ENCODE measurements around the gene ZNF580. TPM values are rescaled to one million over a fixed set of nuclear protein-coding genes. Genes with fewer than 3 reads are reported as not detected.

ZNF580 gene
- total and polyA plus RNA-seq, 8 donors, result 12.7 to 40.5 (median 18.7) TPM

GRCh38 chr19:55690769-55691545, 50.2 kb downstream of the ZNF580 start:
- ATAC-seq (no peak), FAIRE-seq (no peak), DNase-seq (peak in 2 of 6 donors; percentile 44 to 63)
- intact Hi-C loops (cut with DNase I), result loop anchor here in 1 of 3 donors (10.0 kb wide), 1 partner anchor 124 kb away; no protein-coding TSS in a partner anchor
- Histone ChIP-seq H3K4me3 (no peak overlapping the region), H3K4me1 (no peaks in the 10 kb centered on the region), H3K27me3 (no peaks in the 10 kb centered on the region), H3K9me3 (no peaks in the 10 kb centered on the region), H3K27ac (no peak overlapping the region), H3K36me3 (peaks cover 6 to 64% (median 51%) of the 10 kb centered on the region in 3 donors)
- 94 to 96% methylated on average over 31 of the region's 31 CpGs for whole genome bisulfite sequencing, 2 donors
- no peak for TF ChIP-seq CTCF (IDR thresholded peaks at IDR 0.05)

- Histone ChIP-seq H3K36me3 (peaks cover 9 to 72% (median 55%) of the 10 kb centered on the region in 3 donors), H3K4me1 (no peaks in the 10 kb centered on the region)
- 94% methylated on average over 27 to 31 of the region's 31 CpGs for WGBS, 2 donors
Observed at GRCh38 chr19:55691561-55692481, 51.0 kb downstream of the ZNF580 start.

GRCh38 chr19:55692681-55693081, 51.9 kb downstream of the ZNF580 start:
- intact Hi-C loops (cut with DNase I), result loop anchor here in 1 of 3 donors (10.0 kb wide), 1 partner anchor 122 kb away; no protein-coding TSS in a partner anchor
- no peak overlapping the region for H3K27ac ChIP-seq
- H3K27me3 ChIP-seq, result no peaks in the 10 kb centered on the region
- H3K36me3 ChIP-seq, result peaks cover 9 to 74% (median 55%) of the 10 kb centered on the region in 3 donors
- no peaks in the 10 kb centered on the region for H3K9me3 ChIP-seq
- peak in 1 of 6 donors; percentile 74 for DNase-seq
- FAIRE-seq, result no peak
- WGBS, 2 donors, result 91 to 92% methylated on average over 18 to 19 of the region's 19 CpGs
- no peak overlapping the region for H3K4me3 ChIP-seq
- ATAC-seq, result no peak
- no peaks in the 10 kb centered on the region for H3K4me1 ChIP-seq
- TF ChIP-seq CTCF (IDR thresholded peaks at IDR 0.05), result no peak

More at GRCh38 chr19:55691561-55692481, 51.0 kb downstream of the ZNF580 start:
- Histone ChIP-seq H3K27ac (no peak overlapping the region), H3K27me3 (no peaks in the 10 kb centered on the region), H3K9me3 (no peaks in the 10 kb centered on the region), H3K4me3 (no peak overlapping the region)
- no peak for TF ChIP-seq CTCF (IDR thresholded peaks at IDR 0.05)
- intact Hi-C loops (cut with DNase I), result loop anchor here in 1 of 3 donors (10.0 kb wide), 1 partner anchor 123 kb away; no protein-coding TSS in a partner anchor
- ATAC-seq, result no peak
- DNase-seq, result peak in 2 of 6 donors; percentile 46 to 72
- FAIRE-seq, result no peak

Other genes starting within 250 kb of the ZNF580 start
- gene UBE2S, start 233.2 kb upstream of the ZNF580 start, total RNA-seq, result 1 to 10 TPM; 2.0 to 7.3 (median 5.1) TPM
- gene UBE2S, start 233.2 kb upstream of the ZNF580 start, polyA plus RNA-seq, result 1 to 10 TPM; 3.6 to 5.0 TPM
- gene SHISA7, start 197.7 kb upstream of the ZNF580 start, total RNA-seq, result under 1 TPM in 3 of 6 donors, not detected in 3; 0.05 to 0.16 (median 0.06) TPM
- gene SHISA7, start 197.7 kb upstream of the ZNF580 start, polyA plus RNA-seq, result under 1 TPM; 0.04 to 0.33 TPM
- gene ISOC2, start 179.4 kb upstream of the ZNF580 start, total RNA-seq, result 10 to 100 TPM; 13.0 to 23.9 (median 20.9) TPM
- 10 to 100 TPM; 38.3 to 43.9 TPM for gene ISOC2, start 179.4 kb upstream of the ZNF580 start, polyA plus RNA-seq
- not detected for gene C19orf85, start 176.3 kb upstream of the ZNF580 start, total RNA-seq
- gene C19orf85, start 176.3 kb upstream of the ZNF580 start, polyA plus RNA-seq, result not detected
- gene ZNF628, start 164.4 kb upstream of the ZNF580 start, total RNA-seq, result 1 to 10 TPM; 3.4 to 6.2 (median 4.1) TPM
- 1 to 10 TPM; 2.6 to 7.8 TPM for gene ZNF628, start 164.4 kb upstream of the ZNF580 start, polyA plus RNA-seq
- 10 to 100 TPM in 1 of 6 donors, 1 to 10 TPM in 5; 5.8 to 10.1 (median 7.5) TPM for gene NAT14, start 155.8 kb upstream of the ZNF580 start, total RNA-seq
- 10 to 100 TPM; 27.9 to 32.4 TPM for gene NAT14, start 155.8 kb upstream of the ZNF580 start, polyA plus RNA-seq
- 1 to 10 TPM in 4 of 6 donors, under 1 TPM in 2; 0.60 to 5.3 (median 1.4) TPM for gene SSC5D, start 152.6 kb upstream of the ZNF580 start, total RNA-seq
- 1 to 10 TPM in 1 of 2 donors, under 1 TPM in 1; 0.77 to 2.1 TPM for gene SSC5D, start 152.6 kb upstream of the ZNF580 start, polyA plus RNA-seq
- gene SBK2, start 103.9 kb upstream of the ZNF580 start, total RNA-seq, result under 1 TPM in 1 of 6 donors, not detected in 5; 0.43 TPM
- gene SBK2, start 103.9 kb upstream of the ZNF580 start, polyA plus RNA-seq, result under 1 TPM; 0.28 to 0.46 TPM
- gene SBK3, start 95.5 kb upstream of the ZNF580 start, total RNA-seq, result under 1 TPM in 2 of 6 donors, not detected in 4; 0.19 to 0.28 TPM
- under 1 TPM; 0.11 to 0.16 TPM for gene SBK3, start 95.5 kb upstream of the ZNF580 start, polyA plus RNA-seq
- 10 to 100 TPM in 1 of 6 donors, 1 to 10 TPM in 5; 6.5 to 12.7 (median 9.2) TPM for gene ZNF579, start 60.2 kb upstream of the ZNF580 start, total RNA-seq
- 10 to 100 TPM; 11.6 to 16.1 TPM for gene ZNF579, start 60.2 kb upstream of the ZNF580 start, polyA plus RNA-seq
- gene FIZ1, start 41.5 kb upstream of the ZNF580 start, total RNA-seq, result 10 to 100 TPM in 2 of 6 donors, 1 to 10 TPM in 4; 6.8 to 12.1 (median 8.9) TPM
- gene FIZ1, start 41.5 kb upstream of the ZNF580 start, polyA plus RNA-seq, result 10 to 100 TPM; 12.6 TPM
- 10 to 100 TPM; 17.1 to 37.0 (median 33.1) TPM for gene ZNF524, start 40.7 kb upstream of the ZNF580 start, total RNA-seq
- 10 to 100 TPM; 26.7 to 79.4 TPM for gene ZNF524, start 40.7 kb upstream of the ZNF580 start, polyA plus RNA-seq
- gene ZNF865, start 35.4 kb upstream of the ZNF580 start, total RNA-seq, result 1 to 10 TPM; 6.6 to 9.0 (median 7.8) TPM
- gene ZNF865, start 35.4 kb upstream of the ZNF580 start, polyA plus RNA-seq, result 1 to 10 TPM; 5.7 to 9.7 TPM
- 1 to 10 TPM; 3.7 to 5.8 (median 4.6) TPM for gene ZNF784, start 16.4 kb upstream of the ZNF580 start, total RNA-seq
- 10 to 100 TPM; 10.3 to 12.9 TPM for gene ZNF784, start 16.4 kb upstream of the ZNF580 start, polyA plus RNA-seq
- 10 to 100 TPM; 12.9 to 23.2 (median 16.9) TPM for gene ZNF581, start 2.6 kb downstream of the ZNF580 start, total RNA-seq
- 10 to 100 TPM; 13.8 to 16.6 TPM for gene ZNF581, start 2.6 kb downstream of the ZNF580 start, polyA plus RNA-seq
- 1 to 10 TPM; 3.2 to 6.2 (median 5.0) TPM for gene CCDC106, start 7.2 kb downstream of the ZNF580 start, total RNA-seq
- 10 to 100 TPM; 20.7 to 22.8 TPM for gene CCDC106, start 7.2 kb downstream of the ZNF580 start, polyA plus RNA-seq
- 10 to 100 TPM; 38.4 to 97.0 (median 58.8) TPM for gene U2AF2, start 14.0 kb downstream of the ZNF580 start, total RNA-seq
- 100 to 1,000 TPM in 1 of 2 donors, 10 to 100 TPM in 1; 74.8 to 113 TPM for gene U2AF2, start 14.0 kb downstream of the ZNF580 start, polyA plus RNA-seq
- 100 to 1,000 TPM in 1 of 6 donors, 10 to 100 TPM in 5; 64.9 to 102 (median 84.6) TPM for gene EPN1, start 34.2 kb downstream of the ZNF580 start, total RNA-seq
- 10 to 100 TPM; 38.4 to 76.8 TPM for gene EPN1, start 34.2 kb downstream of the ZNF580 start, polyA plus RNA-seq
- under 1 TPM in 2 of 6 donors, not detected in 4; 0.09 to 0.12 TPM for gene NLRP9, start 97.4 kb downstream of the ZNF580 start, total RNA-seq
- under 1 TPM; 0.04 to 0.05 TPM for gene NLRP9, start 97.4 kb downstream of the ZNF580 start, polyA plus RNA-seq
- under 1 TPM in 2 of 6 donors, not detected in 4; 0.17 to 0.75 TPM for gene RFPL4A, start 118.1 kb downstream of the ZNF580 start, total RNA-seq
- under 1 TPM in 1 of 2 donors, not detected in 1; 0.70 TPM for gene RFPL4A, start 118.1 kb downstream of the ZNF580 start, polyA plus RNA-seq
- not detected for gene RFPL4AL1, start 128.1 kb downstream of the ZNF580 start, total RNA-seq
- gene RFPL4AL1, start 128.1 kb downstream of the ZNF580 start, polyA plus RNA-seq, result not detected
- gene NLRP11, start 191.0 kb downstream of the ZNF580 start, total RNA-seq, result under 1 TPM in 5 of 6 donors, not detected in 1; 0.06 to 0.22 (median 0.14) TPM
- under 1 TPM; 0.04 to 0.09 TPM for gene NLRP11, start 191.0 kb downstream of the ZNF580 start, polyA plus RNA-seq
- not detected for gene NLRP4, start 195.5 kb downstream of the ZNF580 start, total RNA-seq
- not detected for gene NLRP4, start 195.5 kb downstream of the ZNF580 start, polyA plus RNA-seq